RWPE2 (cell line): ENCODE results near the gene IMP3.

Experiments used
- ATAC-seq: fragments of 200-7000 bp; cut with Tn5 transposase; 3 replicates; pipeline ENCODE4 v1.9.1; 2021; ENCODE audit warnings: low read depth
- DNase-seq: peaks from one replicate; pipeline ENCODE4 v3.0.0-alpha.2; 2020; ENCODE audit warnings: low spot score
- H3K27ac ChIP-seq: fragments of 450-650 bp; 2 replicates; pipeline ENCODE4 v1.5.1; 2017; ENCODE audit warnings: mild to moderate bottlenecking; ENCODE audit not compliant: poor library complexity, severe bottlenecking
- H3K27me3 ChIP-seq: fragments of 250-450 bp; sonication (Bioruptor Pico); 2 replicates; pipeline ENCODE4 v1.5.1; 2021; ENCODE audit warnings: mild to moderate bottlenecking, moderate library complexity; ENCODE audit not compliant: insufficient read depth, poor library complexity, severe bottlenecking
- H3K36me3 ChIP-seq: fragments of 250-450 bp; sonication (Bioruptor Pico); 2 replicates; pipeline ENCODE4 v1.5.1; 2020; ENCODE audit warnings: low read depth, mild to moderate bottlenecking, moderate library complexity
- H3K4me1 ChIP-seq: fragments of 250-450 bp; sonication (Bioruptor Pico); 2 replicates; pipeline ENCODE4 v1.5.1; 2021; ENCODE audit warnings: mild to moderate bottlenecking, moderate library complexity; ENCODE audit not compliant: insufficient read depth, poor library complexity, severe bottlenecking
- H3K4me3 ChIP-seq: fragments of 250-450 bp; sonication (Bioruptor Pico); 2 replicates; pipeline ENCODE4 v1.5.1; 2021; ENCODE audit warnings: mild to moderate bottlenecking, moderate library complexity; ENCODE audit not compliant: severe bottlenecking
- H3K9me3 ChIP-seq: fragments of 250-450 bp; sonication (Bioruptor Pico); 2 replicates; pipeline ENCODE4 v1.5.1; 2021; ENCODE audit warnings: mild to moderate bottlenecking, moderate library complexity; ENCODE audit not compliant: severe bottlenecking
- CTCF ChIP-seq: fragments of 450-650 bp; IDR thresholded peaks from one replicate; pipeline ENCODE4 v1.5.1; 2017; ENCODE audit warnings: mild to moderate bottlenecking, moderate library complexity; ENCODE audit not compliant: poor library complexity, severe bottlenecking

The IMP3 gene

GRCh38 chr15:75656331-75656730, 16.3 kb upstream of the IMP3 start:
- Histone ChIP-seq H3K36me3 (peaks cover 67% of the 10 kb centered on the region), H3K9me3 (no peaks in the 10 kb centered on the region), H3K27me3 (no peaks in the 10 kb centered on the region), H3K4me1 (peaks cover 17% of the 10 kb centered on the region), H3K27ac (no peak overlapping the region), H3K4me3 (no peak overlapping the region)
- ATAC-seq (no peak), DNase-seq (no peak)
- TF ChIP-seq CTCF, result no peak

DNA sequence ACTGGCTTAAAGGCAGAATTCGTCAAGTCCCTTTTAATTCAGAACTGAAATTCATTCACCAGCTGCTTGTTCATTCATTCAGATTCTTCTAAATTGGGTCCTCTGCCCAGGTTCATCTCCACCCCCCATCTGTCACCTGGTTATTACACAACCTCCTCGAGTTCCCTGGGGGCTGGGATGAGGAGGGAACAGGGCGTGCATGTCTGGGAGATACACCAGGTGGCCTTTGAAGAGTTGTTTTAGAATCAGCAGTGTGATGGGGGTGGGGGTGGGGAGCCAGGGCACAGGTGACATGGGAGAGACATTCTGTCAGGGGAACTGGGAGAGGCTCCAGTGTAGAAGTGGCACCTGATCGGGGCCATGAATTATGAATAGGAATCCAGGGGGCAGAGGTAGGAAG, 15.9 kb upstream of the IMP3 start:
- TF ChIP-seq CTCF, result no peak
- DNase-seq, result no peak
- Histone ChIP-seq H3K4me1 (peaks cover 19% of the 10 kb centered on the region), H3K36me3 (peaks cover 71% of the 10 kb centered on the region), H3K4me3 (no peak overlapping the region), H3K9me3 (no peaks in the 10 kb centered on the region), H3K27ac (no peak overlapping the region), H3K27me3 (no peaks in the 10 kb centered on the region)
- ATAC-seq, result no peak

GRCh38 chr15:75654201-75654907, 14.3 kb upstream of the IMP3 start:
- no peak for ATAC-seq
- no peak for TF ChIP-seq CTCF
- no peaks in the 10 kb centered on the region for H3K27me3 ChIP-seq
- DNase-seq, result peak; percentile 72
- peaks cover 79% of the 10 kb centered on the region for H3K36me3 ChIP-seq
- H3K9me3 ChIP-seq, result no peaks in the 10 kb centered on the region
- peaks cover 29% of the 10 kb centered on the region for H3K4me1 ChIP-seq
- H3K4me3 ChIP-seq, result no peak overlapping the region
- H3K27ac ChIP-seq, result peak overlapping the region; percentile 6

GRCh38 chr15:75653347-75653913, 13.4 kb upstream of the IMP3 start:
- no peaks in the 10 kb centered on the region for H3K27me3 ChIP-seq
- no peak for ATAC-seq
- peak overlapping the region; percentile 81 for H3K27ac ChIP-seq
- no peak overlapping the region for H3K4me3 ChIP-seq
- DNase-seq, result no peak
- peaks cover 32% of the 10 kb centered on the region for H3K4me1 ChIP-seq
- peaks cover 76% of the 10 kb centered on the region for H3K36me3 ChIP-seq
- no peaks in the 10 kb centered on the region for H3K9me3 ChIP-seq
- TF ChIP-seq CTCF, result no peak
